HCT116 (cell line): ENCODE results near the gene TBX15.

Source experiments
- EZH2 ChIP-seq: fragments of 200-600 bp; sonication (generic); IDR thresholded peaks from 2 replicates; pipeline ENCODE4 v1.6.1; 2017; ENCODE audit warnings: antibody characterized with exemption, mixed run types
- MAX ChIP-seq: IDR thresholded peaks from 2 replicates; pipeline ENCODE4 v1.6.1; 2012
- POLR2A ChIP-seq: IDR thresholded peaks from 2 replicates; pipeline ENCODE4 v1.7.0; 2011; ENCODE audit warnings: borderline replicate concordance; ENCODE audit not compliant: insufficient read depth, insufficient read length; ENCODE audit errors: extremely low read depth
- POLR2AphosphoS5 ChIP-seq: IDR thresholded peaks from 2 replicates; pipeline ENCODE4 v1.6.1; 2011; ENCODE audit warnings: mild to moderate bottlenecking, low read depth, low read length, moderate library complexity
- SP1 ChIP-seq: IDR thresholded peaks from 2 replicates; pipeline ENCODE4 v1.6.1; 2012; ENCODE audit warnings: low read depth
- YY1 ChIP-seq: IDR thresholded peaks from 2 replicates; pipeline ENCODE4 v1.6.1; 2011; ENCODE audit warnings: low read length, low read depth, moderate library complexity, mild to moderate bottlenecking; ENCODE audit not compliant: insufficient replicate concordance; ENCODE audit errors: extremely low read depth
- ZNF274 ChIP-seq: fragments of 200-500 bp; sonication (Bioruptor generic); IDR thresholded peaks from 2 replicates; pipeline ENCODE4 v1.6.1; 2014; ENCODE audit warnings: mild to moderate bottlenecking, low read depth, low read length, inconsistent platforms
- TF ChIP-seq, protein P1 (sequence below): IDR thresholded peaks from 2 replicates; pipeline ENCODE4 v1.6.1; 2012; ENCODE audit warnings: low read depth
- TF ChIP-seq, protein P2 (sequence below), 3 experiments: fragments of 200-600 bp in 1 of 3; sonication (generic) in 1 of 3; IDR thresholded peaks in 2 of 3; conservative IDR thresholded peaks in 1 of 3; 2 replicates each; pipeline ENCODE4 v1.5.1; 2012 to 2017; ENCODE audit warnings: low read depth in 2 of 3, low read length in 2 of 3, antibody characterized with exemption in 1 of 3, borderline replicate concordance in 1 of 3, control low read depth in 1 of 3, mild to moderate bottlenecking in 1 of 3, mixed read lengths in 1 of 3, mixed run types in 1 of 3, moderate library complexity in 1 of 3; ENCODE audit not compliant: insufficient read depth in 1 of 3

DNA sequence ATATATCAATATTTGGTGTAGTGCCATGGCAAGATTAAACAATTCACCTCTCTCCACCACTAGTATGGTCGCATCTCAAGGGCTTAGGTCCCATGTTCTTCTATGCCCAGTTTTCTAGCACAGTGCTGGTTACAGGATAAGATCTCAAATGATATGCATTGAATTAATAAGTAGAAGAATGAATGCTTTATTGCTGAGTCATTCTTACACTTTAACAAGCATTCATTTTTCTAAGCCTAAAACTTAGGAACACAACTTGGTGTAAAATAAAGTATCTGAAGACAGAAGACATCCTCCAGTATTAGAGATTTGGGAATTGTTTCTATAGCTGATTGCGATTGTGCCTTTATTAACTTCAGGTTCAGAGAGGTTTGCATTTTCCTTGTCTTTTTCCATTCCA lies 85.8 kb downstream of the TBX15 start:
- TF ChIP-seq POLR2A (no peak), SP1 (no peak), EZH2 (no peak), POLR2AphosphoS5 (no peak), MAX (no peak), YY1 (no peak), ZNF274 (no peak)
- TF ChIP-seq, protein P1, sequence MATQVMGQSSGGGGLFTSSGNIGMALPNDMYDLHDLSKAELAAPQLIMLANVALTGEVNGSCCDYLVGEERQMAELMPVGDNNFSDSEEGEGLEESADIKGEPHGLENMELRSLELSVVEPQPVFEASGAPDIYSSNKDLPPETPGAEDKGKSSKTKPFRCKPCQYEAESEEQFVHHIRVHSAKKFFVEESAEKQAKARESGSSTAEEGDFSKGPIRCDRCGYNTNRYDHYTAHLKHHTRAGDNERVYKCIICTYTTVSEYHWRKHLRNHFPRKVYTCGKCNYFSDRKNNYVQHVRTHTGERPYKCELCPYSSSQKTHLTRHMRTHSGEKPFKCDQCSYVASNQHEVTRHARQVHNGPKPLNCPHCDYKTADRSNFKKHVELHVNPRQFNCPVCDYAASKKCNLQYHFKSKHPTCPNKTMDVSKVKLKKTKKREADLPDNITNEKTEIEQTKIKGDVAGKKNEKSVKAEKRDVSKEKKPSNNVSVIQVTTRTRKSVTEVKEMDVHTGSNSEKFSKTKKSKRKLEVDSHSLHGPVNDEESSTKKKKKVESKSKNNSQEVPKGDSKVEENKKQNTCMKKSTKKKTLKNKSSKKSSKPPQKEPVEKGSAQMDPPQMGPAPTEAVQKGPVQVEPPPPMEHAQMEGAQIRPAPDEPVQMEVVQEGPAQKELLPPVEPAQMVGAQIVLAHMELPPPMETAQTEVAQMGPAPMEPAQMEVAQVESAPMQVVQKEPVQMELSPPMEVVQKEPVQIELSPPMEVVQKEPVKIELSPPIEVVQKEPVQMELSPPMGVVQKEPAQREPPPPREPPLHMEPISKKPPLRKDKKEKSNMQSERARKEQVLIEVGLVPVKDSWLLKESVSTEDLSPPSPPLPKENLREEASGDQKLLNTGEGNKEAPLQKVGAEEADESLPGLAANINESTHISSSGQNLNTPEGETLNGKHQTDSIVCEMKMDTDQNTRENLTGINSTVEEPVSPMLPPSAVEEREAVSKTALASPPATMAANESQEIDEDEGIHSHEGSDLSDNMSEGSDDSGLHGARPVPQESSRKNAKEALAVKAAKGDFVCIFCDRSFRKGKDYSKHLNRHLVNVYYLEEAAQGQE = no peak
- TF ChIP-seq, protein P2, sequence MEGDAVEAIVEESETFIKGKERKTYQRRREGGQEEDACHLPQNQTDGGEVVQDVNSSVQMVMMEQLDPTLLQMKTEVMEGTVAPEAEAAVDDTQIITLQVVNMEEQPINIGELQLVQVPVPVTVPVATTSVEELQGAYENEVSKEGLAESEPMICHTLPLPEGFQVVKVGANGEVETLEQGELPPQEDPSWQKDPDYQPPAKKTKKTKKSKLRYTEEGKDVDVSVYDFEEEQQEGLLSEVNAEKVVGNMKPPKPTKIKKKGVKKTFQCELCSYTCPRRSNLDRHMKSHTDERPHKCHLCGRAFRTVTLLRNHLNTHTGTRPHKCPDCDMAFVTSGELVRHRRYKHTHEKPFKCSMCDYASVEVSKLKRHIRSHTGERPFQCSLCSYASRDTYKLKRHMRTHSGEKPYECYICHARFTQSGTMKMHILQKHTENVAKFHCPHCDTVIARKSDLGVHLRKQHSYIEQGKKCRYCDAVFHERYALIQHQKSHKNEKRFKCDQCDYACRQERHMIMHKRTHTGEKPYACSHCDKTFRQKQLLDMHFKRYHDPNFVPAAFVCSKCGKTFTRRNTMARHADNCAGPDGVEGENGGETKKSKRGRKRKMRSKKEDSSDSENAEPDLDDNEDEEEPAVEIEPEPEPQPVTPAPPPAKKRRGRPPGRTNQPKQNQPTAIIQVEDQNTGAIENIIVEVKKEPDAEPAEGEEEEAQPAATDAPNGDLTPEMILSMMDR (IDR thresholded peaks at IDR 0.05 in 2 of 3, conservative IDR thresholded peaks at IDR 0.05 in 1 of 3; ENCODE audit: borderline replicate concordance in 1 of 3, insufficient read depth in 1 of 3, low read depth in 2 of 3, low read length in 2 of 3) = no peak
